BJ (cell line): ENCODE measurements around the gene WBP1L. TPM values are rescaled to one million over a fixed set of nuclear protein-coding genes. Genes with fewer than 3 reads are reported as not detected.
A peak's percentile ranks its signal among the peaks of the same experiment; 100 is the strongest.

ENCODE experiments used
- CTCF ChIA-PET: fragments of 350-600 bp; formaldehyde crosslinking; extraction: SDS; loops from one replicate; lab custom pipeline; 2021; ENCODE audit warnings: antibody characterized with exemption, inconsistent platforms; lab: Yijun Ruan, JAX
- POLR2A ChIA-PET: fragments of 300-600 bp; sonication (Branson Sonifier 250); formaldehyde crosslinking; extraction: SDS; loops from one replicate; lab custom pipeline; 2021; ENCODE audit warnings: antibody characterized with exemption; lab: Charles Lee
- DNase-seq: peaks from one replicate; pipeline ENCODE4 v3.0.0-alpha.2; 2011; ENCODE audit warnings: low read depth
- H3K27me3 ChIP-seq: 2 replicates; pipeline ENCODE4 v1.6.0; 2011; ENCODE audit warnings: low read length; ENCODE audit not compliant: control insufficient read depth, insufficient read depth
- H3K36me3 ChIP-seq: 2 replicates; pipeline ENCODE4 v1.5.1; 2011; ENCODE audit warnings: low read length; ENCODE audit not compliant: control insufficient read depth, insufficient read depth
- H3K4me3 ChIP-seq: 2 replicates; pipeline ENCODE4 v1.5.1; 2011; ENCODE audit warnings: low read depth, mild to moderate bottlenecking, control low read depth, low read length
- CTCF ChIP-seq: IDR thresholded peaks from 2 replicates; pipeline ENCODE4 v1.5.1; 2011; ENCODE audit warnings: low read depth, mild to moderate bottlenecking, control low read depth, inconsistent platforms, low read length, moderate library complexity; ENCODE audit not compliant: insufficient read depth
- polyA plus RNA-seq: library from polyadenylated mRNA; depleted of rRNA; stranded (reverse); fragments of >200 nt; gene quantifications from 2 replicates; pipeline ENCODE4 v1.2.3, GENCODE V29; 2011

WBP1L gene
- polyA plus RNA-seq, 1 experiment: 52.4 TPM

- Histone ChIP-seq H3K27me3 (no peaks in the 10 kb centered on the region), H3K4me3 (no peak overlapping the region), H3K36me3 (peaks cover 14% of the 10 kb centered on the region)
- TF ChIP-seq CTCF: no peak
- POLR2A ChIA-PET: no interaction called here
- CTCF ChIA-PET: no interaction called here
- no peak for DNase-seq
Measured at GRCh38 chr10:102799691-102800471, 56.1 kb downstream of the WBP1L start.

- Histone ChIP-seq H3K36me3 (peaks cover 14% of the 10 kb centered on the region), H3K4me3 (no peak overlapping the region), H3K27me3 (no peaks in the 10 kb centered on the region)
- no peak for TF ChIP-seq CTCF
- POLR2A ChIA-PET: no interaction called here
- no peak for DNase-seq
- CTCF ChIA-PET: interaction anchor here (1.3 kb wide), 1 partner anchor 49 kb away, joined by 3 read pairs; no protein-coding TSS in a partner anchor
Measured at GRCh38 chr10:102800611-102801335, 57.0 kb downstream of the WBP1L start.

- no peak for DNase-seq
- CTCF ChIA-PET: interaction anchor here (1.3 kb wide), 1 partner anchor 49 kb away, joined by 3 read pairs; no protein-coding TSS in a partner anchor
Measured at GRCh38 chr10:102801496-102801895, 57.7 kb downstream of the WBP1L start.

GRCh38 chr10:102801978-102802377 is 58.2 kb downstream of the WBP1L start:
- ChIA-PET POLR2A (no interaction called here), CTCF (no interaction called here)
- no peaks in the 10 kb centered on the region for H3K27me3 ChIP-seq
- peaks cover 14% of the 10 kb centered on the region for H3K36me3 ChIP-seq
- no peak overlapping the region for H3K4me3 ChIP-seq
- DNase-seq: no peak
- TF ChIP-seq CTCF: no peak

More at GRCh38 chr10:102801496-102801895, 57.7 kb downstream of the WBP1L start:
- Histone ChIP-seq H3K27me3 (no peaks in the 10 kb centered on the region), H3K36me3 (peaks cover 14% of the 10 kb centered on the region), H3K4me3 (no peak overlapping the region)
- no peak for TF ChIP-seq CTCF
- POLR2A ChIA-PET: no interaction called here

- POLR2A ChIA-PET: no interaction called here
- Histone ChIP-seq H3K27me3 (no peaks in the 10 kb centered on the region), H3K4me3 (no peak overlapping the region), H3K36me3 (peaks cover 14% of the 10 kb centered on the region)
- no peak for TF ChIP-seq CTCF
- CTCF ChIA-PET: interaction anchor here (0.7 to 1.6 kb wide), 2 partner anchors 13 to 50 kb away, joined by 3 read pairs; no protein-coding TSS in a partner anchor
- peak; percentile 93 for DNase-seq
Measured at GRCh38 chr10:102802920-102803534, 59.3 kb downstream of the WBP1L start.
